ENCODE measurements around the gene SLC6A6. TPM values are rescaled to one million over a fixed set of nuclear protein-coding genes. Genes with fewer than 3 reads are reported as not detected.

The SLC6A6 gene
- total and polyA plus RNA-seq, 10 of the 15 experiments (the other 5 are each of a cell fraction or from before 2014, with no cell fraction given): 5.6 to 47.0 (median 20.2) TPM

GRCh38 chr3:14471690-14472089 lies 69.3 kb downstream of the SLC6A6 start:
- TF ChIP-seq CEBPZ (IDR thresholded peaks at IDR 0.05; ENCODE audit: low read depth, low read length) (no peak), SRF (IDR thresholded peaks at IDR 0.05; ENCODE audit: low read depth in 2 of 2, low read length in 2 of 2) (no peak), PAX5 (IDR thresholded peaks at IDR 0.05; ENCODE audit: borderline replicate concordance, low read depth, low read length) (no peak), HSF1 (IDR thresholded peaks at IDR 0.05; ENCODE audit: low read depth, low read length) (no peak), JUNB (IDR thresholded peaks at IDR 0.05) (no peak), RUNX3 (IDR thresholded peaks at IDR 0.05; ENCODE audit: low read length) (no peak), MAX (IDR thresholded peaks at IDR 0.05; ENCODE audit: low read depth, low read length) (no peak), POLR2AphosphoS5 (IDR thresholded peaks at IDR 0.05; ENCODE audit: low read length) (no peak), ZSCAN29 (IDR thresholded peaks at IDR 0.05) (no peak), NFYB (IDR thresholded peaks at IDR 0.05; ENCODE audit: insufficient read depth, low read depth, low read length) (no peak), TCF12 (IDR thresholded peaks at IDR 0.05; ENCODE audit: low read depth, low read length) (no peak), NFXL1 (IDR thresholded peaks at IDR 0.05; ENCODE audit: borderline replicate concordance) (no peak), HDGF (IDR thresholded peaks at IDR 0.05) (no peak), ZBTB40 (IDR thresholded peaks at IDR 0.05; ENCODE audit: borderline replicate concordance) (no peak), GABPA (IDR thresholded peaks at IDR 0.05; ENCODE audit: low read depth) (no peak), SMC3 (IDR thresholded peaks at IDR 0.05; ENCODE audit: borderline replicate concordance, low read length) (no peak), IKZF1 (conservative IDR thresholded peaks at IDR 0.05) (no peak), DPF2 (IDR thresholded peaks at IDR 0.05) (no peak), RAD51 (IDR thresholded peaks at IDR 0.05) (no peak)
- 97% methylated on average over 10 of the region's 10 CpGs for WGBS (ENCODE audit: insufficient coverage, insufficient replicate concordance, low lambda C conversion rate, missing lambda C conversion rate)
- ChIA-PET POLR2A (no interaction called here), RAD21 (ENCODE audit: unreplicated experiment) (no interaction called here), CTCF (interaction anchor here (1.0 kb wide), 1 partner anchor 210 kb away, joined by 5 read pairs; no protein-coding TSS in a partner anchor), SMC1A (ENCODE audit: uncharacterized antibody, unreplicated experiment) (no interaction called here)
- no peak overlapping the region for H2AFZ ChIP-seq (ENCODE audit: control insufficient read depth, low read depth, low read length)
- no peak for FAIRE-seq
- H3K4me1 ChIP-seq (ENCODE audit: control insufficient read depth, insufficient read depth, low read length): no peaks in the 10 kb centered on the region
- no TSS peak for BruUV-seq (replicated peaks)
- DNase-seq (ENCODE audit: low read depth, low spot score): no peak
- ATAC-seq: no peak
- no peaks in the 10 kb centered on the region for H3K9me3 ChIP-seq (replicated peaks; ENCODE audit: control insufficient read depth, insufficient read depth, low read length)
- H3K9ac ChIP-seq (ENCODE audit: control insufficient read depth, insufficient read depth, low read length): no peak overlapping the region
- intact Hi-C loops (cut with micrococcal nuclease; ENCODE audit: unreplicated experiment): no loop called here
- in situ Hi-C loops (cut with MboI): no loop called here
- H3K79me2 ChIP-seq (ENCODE audit: control insufficient read depth, insufficient read depth, low read length): no peaks in the 10 kb centered on the region
- H3K27ac ChIP-seq (ENCODE audit: control insufficient read depth, insufficient read depth): no peak overlapping the region
- H3K27me3 ChIP-seq (replicated peaks in 1 of 2; ENCODE audit: control insufficient read depth in 2 of 2, insufficient read depth in 2 of 2, low read length in 1 of 2): no peaks in the 10 kb centered on the region
- H3K36me3 ChIP-seq (ENCODE audit: control insufficient read depth in 2 of 2, insufficient read depth in 2 of 2, low read length in 1 of 2): peaks cover 8 to 12% of the 10 kb centered on the region in 2 experiments
- H3K4me3 ChIP-seq: no peak overlapping the region
- H4K20me1 ChIP-seq (ENCODE audit: control insufficient read depth, insufficient read depth): no peaks in the 10 kb centered on the region
- no peak overlapping the region for H3K4me2 ChIP-seq (ENCODE audit: control insufficient read depth, insufficient read depth)

Measured in GM12878 (cell line).